H4 (cell line): ENCODE results near the gene LRP2. TPM values are rescaled to one million over a fixed set of nuclear protein-coding genes. Genes with fewer than 3 reads are reported as not detected.

Experiments
- DNase-seq: peaks from one replicate; pipeline ENCODE4 v3.0.0-alpha.2; 2015; ENCODE audit warnings: low spot score
- total RNA-seq: library from RNA; depleted of rRNA; stranded (reverse); fragments of >200 nt; shearing (Covaris generic); gene quantifications from 2 replicates; pipeline ENCODE4 v1.2.3, GENCODE V29; 2014; rRNA removed

The LRP2 gene
- total RNA-seq, 1 experiment from 2014 or later: 0.10 TPM

GRCh38 chr2:169091256-169091655 is 271.1 kb downstream of the LRP2 start:
- DNase-seq: no peak

- no peak for DNase-seq
Observed at GRCh38 chr2:169090133-169090820, 272.1 kb downstream of the LRP2 start.

GRCh38 chr2:169089182-169089581 is 273.2 kb downstream of the LRP2 start:
- no peak for DNase-seq

- DNase-seq: no peak
Observed at GRCh38 chr2:169087757-169088379, 274.5 kb downstream of the LRP2 start.

- DNase-seq: peak; percentile 50
Observed at GRCh38 chr2:169086893-169087467, 275.4 kb downstream of the LRP2 start.

- no peak for DNase-seq
Observed at GRCh38 chr2:169082995-169083394, 279.3 kb downstream of the LRP2 start.

- DNase-seq: no peak
Observed at GRCh38 chr2:169081551-169081950, 280.8 kb downstream of the LRP2 start.

GRCh38 chr2:169080250-169081069 is 281.9 kb downstream of the LRP2 start:
- DNase-seq: no peak

GRCh38 chr2:169077674-169078240 is 284.6 kb downstream of the LRP2 start:
- no peak for DNase-seq

Other genes starting within 250 kb of the LRP2 start
- 1.9 and 2.3 TPM in 2 replicates for gene BBS5, start 117.0 kb upstream of the LRP2 start, total RNA-seq
- 0.23 TPM in 1 of 2 replicates, not detected in the other for gene KLHL41, start 147.2 kb upstream of the LRP2 start, total RNA-seq
- gene FASTKD1, start 211.3 kb upstream of the LRP2 start, total RNA-seq: 20.6 and 27.7 TPM in 2 replicates
- gene PPIG, start 221.8 kb upstream of the LRP2 start, total RNA-seq: 15.8 and 21.3 TPM in 2 replicates